SU-DHL-6 (cell line): Measurements from ENCODE around the gene BRICD5.

Experiments used
- H2AFZ ChIP-seq: fragments of 200-600 bp; sonication (generic); 2 replicates; pipeline ENCODE4 v1.6.1; 2014; ENCODE audit warnings: low read depth, mild to moderate bottlenecking, moderate library complexity, mixed read lengths, antibody characterized with exemption, low read length; ENCODE audit not compliant: severe bottlenecking
- H3F3A ChIP-seq: fragments of 200-600 bp; shearing (Covaris generic); 2 replicates; pipeline ENCODE4 v1.6.0; 2016; ENCODE audit warnings: antibody characterized with exemption, mild to moderate bottlenecking; ENCODE audit not compliant: insufficient read depth
- H3K27ac ChIP-seq: fragments of 200-600 bp; sonication (generic); 2 replicates; pipeline ENCODE4 v1.5.1; 2016; ENCODE audit warnings: low read depth, mild to moderate bottlenecking, low read length, moderate library complexity, mixed read lengths
- H3K27me3 ChIP-seq: fragments of 200-600 bp; sonication (generic), shearing (Covaris generic); 2 replicates; pipeline ENCODE4 v1.6.0; 2014; ENCODE audit warnings: mild to moderate bottlenecking, low read length
- H3K36me3 ChIP-seq: fragments of 200-600 bp; sonication (generic); 2 replicates; pipeline ENCODE4 v1.6.1; 2014; ENCODE audit warnings: mild to moderate bottlenecking, low read length, mixed read lengths
- H3K4me2 ChIP-seq: fragments of 300-600, 200-600 bp; shearing (Covaris generic), sonication (generic); 2 replicates; pipeline ENCODE4 v1.6.0; 2014; ENCODE audit warnings: low read length, low read depth, mild to moderate bottlenecking; ENCODE audit not compliant: poor library complexity, severe bottlenecking
- H3K4me3 ChIP-seq: fragments of 200-600 bp; sonication (generic); 2 replicates; pipeline ENCODE4 v1.5.1; 2014; ENCODE audit warnings: antibody characterized with exemption, low read length, mild to moderate bottlenecking, mixed read lengths; ENCODE audit not compliant: insufficient read depth, poor library complexity, severe bottlenecking
- H3K79me2 ChIP-seq: fragments of 200-600 bp; sonication (generic); 2 replicates; pipeline ENCODE4 v1.6.1; 2014; ENCODE audit warnings: mild to moderate bottlenecking, low read length, moderate library complexity; ENCODE audit not compliant: insufficient read depth
- H3K9ac ChIP-seq: fragments of 200-600 bp; sonication (generic); 2 replicates; pipeline ENCODE4 v1.7.0; 2014; ENCODE audit warnings: mild to moderate bottlenecking, low read length
- H3K9me2 ChIP-seq: fragments of 200-600 bp; sonication (generic); replicated peaks from 2 replicates; pipeline ENCODE4 v1.6.1; 2014; ENCODE audit warnings: low read length; ENCODE audit not compliant: insufficient read depth
- H3K9me3 ChIP-seq: fragments of 200-600 bp; sonication (generic); 2 replicates; pipeline ENCODE4 v1.6.1; 2014; ENCODE audit warnings: low read length, mixed read lengths; ENCODE audit not compliant: insufficient read depth
- H4K20me1 ChIP-seq: fragments of 200-600 bp; sonication (generic); 2 replicates; pipeline ENCODE4 v1.6.1; 2014; ENCODE audit warnings: low read depth, mild to moderate bottlenecking, antibody characterized with exemption, low read length, moderate library complexity, mixed read lengths
- CTCF ChIP-seq: fragments of 200-600 bp; sonication (generic); IDR thresholded peaks from one replicate; pipeline ENCODE4 v1.5.1; 2017; ENCODE audit warnings: antibody characterized with exemption, mild to moderate bottlenecking, low read length, moderate library complexity; ENCODE audit not compliant: insufficient read depth, poor library complexity, severe bottlenecking
- EZH2phosphoT487 ChIP-seq: fragments of 200-600 bp; sonication (generic), shearing (Covaris generic); conservative IDR thresholded peaks from 2 replicates; pipeline ENCODE4 v1.6.1; 2018; ENCODE audit warnings: mild to moderate bottlenecking, antibody characterized with exemption, low read length, moderate library complexity, mixed read lengths

Gene BRICD5

GRCh38 chr16:2196981-2197511 lies 13.6 kb downstream of the BRICD5 start:
- no peak overlapping the region for H3K9ac ChIP-seq
- H3K27ac ChIP-seq, result no peak overlapping the region
- no peaks in the 10 kb centered on the region for H3K36me3 ChIP-seq
- H3F3A ChIP-seq, result 0 out of 2 replicates have a peak, but pooled peaks cover 8% of the 10 kb centered on the region
- no peaks in the 10 kb centered on the region for H3K9me2 ChIP-seq
- TF ChIP-seq EZH2phosphoT487 (no peak), CTCF (no peak)
- no peaks in the 10 kb centered on the region for H3K9me3 ChIP-seq
- no peak overlapping the region for H3K4me3 ChIP-seq
- no peaks in the 10 kb centered on the region for H4K20me1 ChIP-seq
- H3K79me2 ChIP-seq, result no peaks in the 10 kb centered on the region
- H3K27me3 ChIP-seq, result no peaks in the 10 kb centered on the region
- no peak overlapping the region for H3K4me2 ChIP-seq
- H2AFZ ChIP-seq, result no peak overlapping the region

- Histone ChIP-seq H2AFZ (no peak within 1 kb of the TSS), H3K27ac (no peak within 1 kb of the TSS), H3F3A (0 out of 2 replicates have a peak, but pooled peaks cover 8% of the 10 kb centered on the region), H3K79me2 (no peaks in the 10 kb centered on the region), H3K4me2 (peak within 1 kb of the TSS; percentile 23), H3K27me3 (no peaks in the 10 kb centered on the region), H3K9ac (no peak within 1 kb of the TSS), H3K9me2 (no peaks in the 10 kb centered on the region), H4K20me1 (no peaks in the 10 kb centered on the region), H3K4me3 (no peak within 1 kb of the TSS), H3K9me3 (no peaks in the 10 kb centered on the region), H3K36me3 (no peaks in the 10 kb centered on the region)
- TF ChIP-seq CTCF (no peak), EZH2phosphoT487 (no peak)
Measured at GRCh38 chr16:2196162-2196980, 14.3 kb downstream of the BRICD5 start, which contains the start of gene CASKIN1. TSS of gene CASKIN1 (minus strand) at chr16:2196605. CDS start at chr16:2196432, 173 bp downstream.

GRCh38 chr16:2195322-2196161 lies 15.1 kb downstream of the BRICD5 start:
- Histone ChIP-seq H3K4me2 (peak overlapping the region; percentile 23), H3K36me3 (no peaks in the 10 kb centered on the region), H4K20me1 (no peaks in the 10 kb centered on the region), H3K4me3 (no peak overlapping the region), H3K79me2 (no peaks in the 10 kb centered on the region), H3K9me3 (no peaks in the 10 kb centered on the region), H3K27me3 (no peaks in the 10 kb centered on the region), H2AFZ (no peak overlapping the region), H3F3A (0 out of 2 replicates have a peak, but pooled peaks cover 8% of the 10 kb centered on the region), H3K9me2 (no peaks in the 10 kb centered on the region), H3K27ac (no peak overlapping the region), H3K9ac (no peak overlapping the region)
- TF ChIP-seq EZH2phosphoT487 (no peak), CTCF (no peak)
